ENCODE results near the gene HPGD. TPM values are rescaled to one million over a fixed set of nuclear protein-coding genes. Genes with fewer than 3 reads are reported as not detected.

The HPGD gene
- total RNA-seq, 4 donors from 2014 or later: 1.0 to 7.2 (median 2.7) TPM

GRCh38 chr4:174503079-174503715 lies 19.1 kb downstream of the HPGD start:
- no peaks in the 10 kb centered on the region for H3K4me1 ChIP-seq
- WGBS, 2 donors: 76 to 78% methylated on average over 3 of the region's 3 CpGs

GRCh38 chr4:174496631-174497432 lies 25.5 kb downstream of the HPGD start:
- TF ChIP-seq EP300 (IDR thresholded peaks at IDR 0.05): no peak
- no peak for TF ChIP-seq POLR2A (IDR thresholded peaks at IDR 0.05)
- no peak for TF ChIP-seq CTCF (IDR thresholded peaks at IDR 0.05)
- Histone ChIP-seq H3K9me3 (no peaks in the 10 kb centered on the region), H3K27ac (no peak overlapping the region), H3K27me3 (no peaks in the 10 kb centered on the region), H3K36me3 (no peaks in the 10 kb centered on the region), H3K4me1 (no peaks in the 10 kb centered on the region), H3K4me3 (no peak overlapping the region)
- no peak for DNase-seq (ENCODE audit: low spot score in 2 of 2)
- WGBS, 2 donors: 68 to 75% methylated on average over 3 of the region's 3 CpGs

More at GRCh38 chr4:174503079-174503715, 19.1 kb downstream of the HPGD start:
- H3K9me3 ChIP-seq: no peaks in the 10 kb centered on the region
- no peaks in the 10 kb centered on the region for H3K36me3 ChIP-seq
- no peaks in the 10 kb centered on the region for H3K27me3 ChIP-seq
- no peak overlapping the region for H3K27ac ChIP-seq
- DNase-seq (ENCODE audit: low spot score in 2 of 2): no peak
- no peak overlapping the region for H3K4me3 ChIP-seq
- no peak for TF ChIP-seq POLR2A (IDR thresholded peaks at IDR 0.05)
- no peak for TF ChIP-seq EP300 (IDR thresholded peaks at IDR 0.05)
- no peak for TF ChIP-seq CTCF (IDR thresholded peaks at IDR 0.05)

GRCh38 chr4:174495626-174496025 lies 26.7 kb downstream of the HPGD start:
- Histone ChIP-seq H3K9me3 (no peaks in the 10 kb centered on the region), H3K36me3 (no peaks in the 10 kb centered on the region), H3K4me3 (no peak overlapping the region), H3K27me3 (no peaks in the 10 kb centered on the region), H3K27ac (no peak overlapping the region), H3K4me1 (no peaks in the 10 kb centered on the region)
- TF ChIP-seq EP300 (IDR thresholded peaks at IDR 0.05): no peak
- DNase-seq (ENCODE audit: low spot score in 2 of 2): no peak
- WGBS, 2 donors: 31 to 44% methylated on average over 2 of the region's 2 CpGs

GRCh38 chr4:174494726-174495125 lies 27.6 kb downstream of the HPGD start:
- TF ChIP-seq CTCF (IDR thresholded peaks at IDR 0.05): no peak
- TF ChIP-seq EP300 (IDR thresholded peaks at IDR 0.05): no peak
- TF ChIP-seq POLR2A (IDR thresholded peaks at IDR 0.05): no peak
- DNase-seq (ENCODE audit: low spot score in 2 of 2): no peak
- WGBS, 2 donors: 69 to 79% methylated on average over 3 of the region's 3 CpGs
- H3K4me3 ChIP-seq: no peak overlapping the region
- no peaks in the 10 kb centered on the region for H3K9me3 ChIP-seq
- no peak overlapping the region for H3K27ac ChIP-seq
- H3K36me3 ChIP-seq: no peaks in the 10 kb centered on the region
- no peaks in the 10 kb centered on the region for H3K4me1 ChIP-seq
- no peaks in the 10 kb centered on the region for H3K27me3 ChIP-seq

- no peaks in the 10 kb centered on the region for H3K4me1 ChIP-seq
- H3K36me3 ChIP-seq: no peaks in the 10 kb centered on the region
- no peak overlapping the region for H3K27ac ChIP-seq
- no peaks in the 10 kb centered on the region for H3K27me3 ChIP-seq
- TF ChIP-seq EP300 (IDR thresholded peaks at IDR 0.05): no peak
- no peak for TF ChIP-seq POLR2A (IDR thresholded peaks at IDR 0.05)
- TF ChIP-seq CTCF (IDR thresholded peaks at IDR 0.05): no peak
- no peak overlapping the region for H3K4me3 ChIP-seq
- no peak for DNase-seq (ENCODE audit: low spot score in 2 of 2)
- H3K9me3 ChIP-seq: no peaks in the 10 kb centered on the region
Measured at GRCh38 chr4:174494146-174494545, 28.1 kb downstream of the HPGD start.

All from tibial nerve (tissue), 4 donors.